Stimulated activated CD4-positive, alpha-beta T cell treated with anti-CD3 and anti-CD28 coated beads, TNF-alpha, amount 100 ng/mL, for 24 hours (primary cell): ENCODE data around the gene FGFRL1.
"Not testable (repeated sequence)": the region's sequence is repeated elsewhere in the genome, so short reads cannot be mapped to it uniquely, and the experiment has no call there.

Experiments used
- DNase-seq, 3 experiments: peaks; one replicate each; pipeline ENCODE4 v3.0.0-alpha.2; 2020; ENCODE audit warnings: low read depth in 3 of 3

FGFRL1 gene

DNA sequence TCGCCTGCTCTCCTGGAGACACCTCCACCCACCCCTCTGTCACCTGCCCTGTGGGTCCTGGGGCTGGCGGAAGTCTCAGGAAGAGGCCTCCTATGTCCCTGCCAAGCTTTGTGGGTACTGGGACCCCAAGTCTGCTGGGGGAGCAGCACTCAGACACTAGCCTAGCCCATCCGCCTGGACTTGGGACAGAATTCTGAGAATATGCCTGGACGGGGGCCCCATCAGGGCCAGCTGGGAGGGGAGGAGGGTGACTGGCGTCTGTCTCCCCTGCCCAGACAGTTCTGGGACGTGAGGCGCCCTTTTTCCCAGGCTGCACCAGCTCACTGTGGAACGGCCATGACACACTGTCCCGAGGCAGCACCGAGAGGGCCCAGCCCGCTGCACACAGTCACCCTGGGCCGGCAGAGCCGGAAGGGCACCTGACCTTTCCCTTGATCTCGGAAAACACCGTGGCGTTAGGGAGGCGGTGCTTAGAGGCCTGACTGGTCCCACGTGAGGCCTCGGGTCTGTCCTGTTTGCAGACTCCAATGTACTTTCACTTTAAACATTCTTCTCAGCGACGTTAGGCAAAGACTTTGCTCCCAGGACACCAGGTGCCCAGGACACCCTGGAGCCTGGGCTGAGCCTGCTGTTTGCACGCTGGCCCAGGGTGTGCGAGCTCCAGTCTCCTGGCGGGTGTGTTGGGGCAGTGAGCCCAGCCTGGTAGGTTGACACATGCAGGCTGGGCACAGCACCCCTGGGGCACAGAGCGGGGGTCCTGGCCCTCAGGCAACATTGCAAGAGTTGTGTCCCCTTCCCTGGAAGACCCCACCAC is 18.9 kb upstream of the FGFRL1 start:
- no peak for DNase-seq

DNA sequence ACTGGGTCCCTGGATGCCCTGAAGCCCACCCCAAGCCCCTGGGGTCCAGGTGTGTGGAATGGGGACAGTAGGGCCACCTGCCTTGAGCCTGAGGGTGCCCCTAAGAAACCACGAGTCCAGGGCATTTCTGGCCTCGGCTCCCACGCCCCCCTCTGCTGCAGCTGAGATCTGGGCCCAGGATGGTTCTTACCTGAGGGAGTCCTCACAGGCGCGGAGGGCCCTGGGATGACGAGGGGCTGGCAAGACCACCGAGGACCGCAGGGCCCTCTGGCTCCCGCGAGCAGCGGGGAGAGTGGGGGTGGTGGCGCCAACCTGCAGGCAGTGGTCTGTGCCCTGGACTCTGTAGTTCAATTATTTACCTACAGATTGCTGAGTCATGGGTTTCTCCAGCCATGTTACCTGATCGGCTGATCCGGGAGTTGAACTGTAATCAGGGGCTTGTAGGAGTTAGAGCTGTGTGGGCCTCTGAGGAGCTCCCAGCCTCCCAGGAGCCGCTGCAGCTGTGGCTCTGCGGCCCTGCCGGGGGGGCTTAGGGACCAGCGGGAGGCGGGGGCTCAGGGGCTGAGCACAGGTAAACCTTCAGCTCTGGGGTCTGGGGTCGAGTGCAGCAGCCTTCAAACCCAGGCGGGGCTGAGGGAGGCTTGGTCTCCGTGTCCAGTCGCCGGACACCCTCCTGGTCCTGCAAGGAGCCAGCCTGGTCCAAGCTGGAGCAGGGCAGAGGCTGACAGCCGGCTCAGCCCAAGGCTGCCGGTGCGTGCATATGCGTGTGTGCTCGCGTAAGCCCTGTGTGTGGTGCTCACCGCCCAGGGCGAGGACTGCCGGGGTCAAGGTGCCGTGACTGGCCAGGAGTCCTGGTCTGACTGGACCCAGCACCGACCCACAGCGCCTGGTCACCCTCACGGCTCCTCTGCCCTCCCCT is 18.1 kb upstream of the FGFRL1 start, which contains the start of gene SLC26A1:
SLC26A1 (minus strand) TSS at position 294 of the 919 bp plus-strand sequence. CDS start 1,701 bp downstream, outside the sequence.
- DNase-seq = no peak

- no peak for DNase-seq
These were observed 16.0 kb upstream of the FGFRL1 start for GRCh38 chr4:995311-996026.

DNA sequence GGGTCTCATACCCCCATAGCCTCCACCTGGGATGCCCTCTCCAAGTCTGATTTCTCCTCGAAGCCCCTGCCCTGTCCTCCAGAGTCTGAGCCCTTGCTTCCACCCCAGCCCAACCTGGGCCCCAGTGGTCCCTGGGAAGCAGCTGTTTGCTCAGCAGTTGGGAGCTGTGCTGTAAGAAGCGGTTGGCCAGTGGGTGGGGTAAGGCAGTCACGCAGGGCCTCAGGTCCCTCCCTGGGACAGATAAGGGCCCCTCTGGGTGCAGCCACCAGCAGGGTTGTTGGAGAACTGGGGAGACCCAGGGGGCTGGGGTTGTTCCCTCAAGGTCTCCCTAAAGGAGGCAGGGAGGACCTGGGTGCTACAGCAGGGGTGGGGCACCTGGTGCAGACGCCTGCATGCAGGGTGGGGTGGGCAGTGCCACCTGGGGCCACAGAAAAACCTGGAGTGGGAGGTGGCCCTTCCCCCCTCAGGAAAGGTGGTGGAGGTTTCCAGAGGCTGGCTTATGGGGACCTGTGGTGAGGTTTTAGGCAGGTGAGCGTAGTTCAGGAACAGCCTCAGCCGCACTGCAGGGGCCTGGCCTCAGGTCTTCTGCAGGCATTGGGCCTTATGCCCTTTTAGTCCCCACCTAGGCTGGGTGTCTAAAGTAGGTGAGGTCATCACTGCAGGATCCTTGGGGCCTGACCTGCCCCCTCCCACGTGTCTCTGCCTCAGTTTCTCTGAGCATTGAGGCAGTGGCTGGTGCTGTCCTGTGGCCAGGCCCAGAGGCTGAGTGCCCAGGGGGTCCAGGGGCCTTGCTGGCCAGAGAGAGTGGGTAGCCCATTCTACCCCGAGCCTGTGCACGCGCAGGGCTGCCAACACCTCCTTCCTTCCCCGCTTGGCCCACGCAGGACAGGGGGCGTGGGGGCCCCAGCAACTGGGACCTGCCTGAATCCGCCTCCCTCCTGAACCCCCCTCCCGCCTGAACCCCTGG is 15.1 kb upstream of the FGFRL1 start:
- DNase-seq = no peak

DNA sequence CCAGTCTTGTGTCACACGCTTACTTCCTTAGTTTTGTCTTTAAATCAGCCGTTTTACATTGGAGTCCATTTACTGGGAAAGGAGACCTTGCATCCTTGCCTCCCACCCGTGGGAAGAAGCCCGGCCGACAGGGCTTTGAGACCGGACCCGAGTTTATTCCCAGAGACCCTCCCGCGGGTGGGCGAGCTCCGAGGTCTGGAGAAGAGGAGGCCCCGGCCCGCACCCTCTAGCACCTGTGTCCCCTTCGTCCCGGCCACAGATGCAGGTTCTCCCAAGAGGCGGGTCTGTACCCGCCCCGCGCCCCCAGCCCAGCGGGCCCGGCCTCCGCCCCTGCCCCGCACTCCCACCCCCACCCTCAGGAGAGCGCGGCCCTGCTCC is 14.4 kb upstream of the FGFRL1 start:
- no peak for DNase-seq

GRCh38 chr4:997375-998071 is 13.9 kb upstream of the FGFRL1 start:
- no peak for DNase-seq

DNA sequence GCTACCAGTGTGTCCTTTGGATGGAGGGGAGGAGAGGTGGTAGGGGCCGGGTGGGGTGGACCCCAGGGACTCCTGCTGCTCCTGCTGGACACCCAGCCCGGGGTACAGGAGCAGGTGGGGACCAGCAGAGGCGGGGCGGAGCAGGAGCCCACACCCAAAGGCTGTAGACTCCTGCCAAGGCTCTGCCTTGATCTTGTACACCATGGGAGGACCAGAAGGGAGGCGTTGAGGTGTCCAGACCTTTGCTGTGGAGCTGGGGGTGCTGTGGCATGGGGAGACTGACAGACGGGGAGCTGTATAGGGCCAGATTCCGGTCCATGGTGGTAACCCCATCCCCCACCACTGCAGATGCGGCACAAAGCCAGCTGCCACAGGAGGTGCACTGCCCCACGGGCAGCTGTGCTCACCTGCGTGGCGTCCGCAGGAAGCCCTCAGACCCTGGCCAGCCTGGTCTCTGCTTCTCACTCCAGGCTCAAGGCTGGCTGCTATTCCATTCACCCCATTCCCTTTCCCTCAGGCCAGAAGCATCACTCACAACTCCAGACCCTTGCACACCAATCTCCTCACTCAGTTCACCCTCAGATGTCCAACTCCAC is 13.2 kb upstream of the FGFRL1 start:
- DNase-seq = no peak

GRCh38 chr4:999240-999863 is 12.1 kb upstream of the FGFRL1 start:
- DNase-seq = not testable (repeated sequence)

- DNase-seq = no peak
These were observed 11.5 kb upstream of the FGFRL1 start for GRCh38 chr4:999882-1000425.

DNA sequence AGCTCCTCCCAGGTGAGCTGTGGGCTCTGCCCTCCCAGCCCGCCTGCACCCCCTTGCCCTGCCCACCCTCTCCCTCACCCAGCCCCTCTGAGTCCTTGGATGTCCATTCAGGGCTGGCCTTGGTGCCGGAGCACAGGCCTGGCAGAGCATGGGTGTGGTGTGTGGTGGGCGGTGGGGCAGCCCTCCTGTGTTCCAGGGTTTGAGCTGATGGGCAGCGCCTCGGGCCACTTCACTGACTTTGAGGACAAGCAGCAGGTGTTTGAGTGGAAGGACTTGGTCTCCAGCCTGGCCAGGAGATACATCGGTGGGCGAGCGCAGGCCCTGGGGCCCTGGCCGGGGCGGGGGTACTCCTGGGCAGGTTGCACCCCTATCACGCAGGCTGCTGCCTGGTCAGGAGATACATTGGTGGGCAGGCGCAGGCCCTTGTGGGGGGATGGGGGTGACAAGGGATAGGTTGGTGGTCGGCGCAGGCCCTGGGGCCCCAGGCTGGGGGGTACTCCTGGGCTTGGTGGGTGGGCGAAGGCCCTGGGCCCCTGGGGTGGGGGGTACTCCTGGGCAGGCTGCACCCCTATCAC is 10.7 kb upstream of the FGFRL1 start:
- no peak for DNase-seq

DNA sequence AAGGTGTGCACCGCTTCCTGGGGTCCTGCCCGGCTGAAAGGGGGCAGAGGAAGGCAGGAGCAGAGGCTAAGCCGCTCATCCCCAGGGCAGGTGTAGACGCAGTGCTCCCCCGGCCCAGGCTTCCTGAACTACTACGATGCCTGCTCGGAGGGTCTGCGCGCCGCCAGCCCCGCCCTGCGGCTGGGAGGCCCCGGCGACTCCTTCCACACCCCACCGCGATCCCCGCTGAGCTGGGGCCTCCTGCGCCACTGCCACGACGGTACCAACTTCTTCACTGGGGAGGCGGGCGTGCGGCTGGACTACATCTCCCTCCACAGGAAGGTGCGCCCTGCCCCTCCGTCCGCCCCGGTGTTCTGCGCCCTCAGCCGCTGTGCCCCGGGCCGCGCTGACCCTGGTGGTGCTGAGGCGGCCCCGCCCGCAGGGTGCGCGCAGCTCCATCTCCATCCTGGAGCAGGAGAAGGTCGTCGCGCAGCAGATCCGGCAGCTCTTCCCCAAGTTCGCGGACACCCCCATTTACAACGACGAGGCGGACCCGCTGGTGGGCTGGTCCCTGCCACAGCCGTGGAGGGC is 9.8 kb upstream of the FGFRL1 start:
- DNase-seq = no peak

DNA sequence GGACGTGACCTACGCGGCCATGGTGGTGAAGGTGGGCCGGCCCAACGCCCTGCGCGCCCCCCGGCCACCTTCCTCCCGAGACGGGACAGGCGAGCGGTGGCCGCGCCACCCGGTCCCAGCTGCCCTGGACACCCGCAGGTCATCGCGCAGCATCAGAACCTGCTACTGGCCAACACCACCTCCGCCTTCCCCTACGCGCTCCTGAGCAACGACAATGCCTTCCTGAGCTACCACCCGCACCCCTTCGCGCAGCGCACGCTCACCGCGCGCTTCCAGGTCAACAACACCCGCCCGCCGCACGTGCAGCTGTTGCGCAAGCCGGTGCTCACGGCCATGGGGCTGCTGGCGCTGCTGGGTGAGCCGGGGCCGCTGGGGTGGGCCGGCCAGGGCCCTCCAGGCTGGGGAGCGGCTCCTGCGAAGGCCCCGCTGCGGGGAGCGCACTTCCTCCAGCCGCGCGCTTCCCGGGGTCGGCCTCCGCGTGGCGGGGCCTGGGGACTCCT is 9.2 kb upstream of the FGFRL1 start:
- DNase-seq = no peak

GRCh38 chr4:1002631-1003251 is 8.7 kb upstream of the FGFRL1 start:
- DNase-seq = no peak

DNA sequence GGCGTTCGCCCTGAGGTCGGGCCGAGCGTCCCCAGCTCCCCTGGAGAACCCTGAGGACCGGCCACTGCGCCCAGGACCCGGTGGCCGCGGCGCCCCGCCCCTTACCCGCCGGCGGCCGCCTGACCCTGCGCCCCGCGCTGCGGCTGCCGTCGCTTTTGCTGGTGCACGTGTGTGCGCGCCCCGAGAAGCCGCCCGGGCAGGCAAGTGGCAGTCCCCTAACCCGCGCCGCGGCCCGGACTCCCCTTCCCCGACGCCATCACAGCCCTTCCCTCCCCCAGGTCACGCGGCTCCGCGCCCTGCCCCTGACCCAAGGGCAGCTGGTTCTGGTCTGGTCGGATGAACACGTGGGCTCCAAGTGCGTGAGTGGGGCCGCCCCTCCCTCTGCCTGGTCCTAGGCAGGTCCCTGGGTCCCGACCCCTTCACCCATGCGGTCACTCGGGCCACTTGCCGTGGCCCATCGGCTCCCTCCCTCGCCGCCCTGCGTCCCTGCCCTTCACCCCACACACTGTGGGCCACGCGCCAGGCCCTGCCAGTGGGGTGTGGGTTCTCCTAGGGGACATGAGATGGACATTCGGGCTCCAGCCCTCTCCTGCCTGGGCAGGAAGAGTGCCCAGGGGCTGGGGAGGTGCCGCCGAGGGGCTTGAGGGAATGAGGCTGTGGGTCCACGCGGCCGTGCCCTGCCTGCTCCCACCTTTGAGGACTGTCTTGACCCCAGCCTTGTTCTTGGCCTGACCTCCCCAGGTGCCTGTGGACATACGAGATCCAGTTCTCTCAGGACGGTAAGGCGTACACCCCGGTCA is 8.0 kb upstream of the FGFRL1 start:
- no peak for DNase-seq

DNA sequence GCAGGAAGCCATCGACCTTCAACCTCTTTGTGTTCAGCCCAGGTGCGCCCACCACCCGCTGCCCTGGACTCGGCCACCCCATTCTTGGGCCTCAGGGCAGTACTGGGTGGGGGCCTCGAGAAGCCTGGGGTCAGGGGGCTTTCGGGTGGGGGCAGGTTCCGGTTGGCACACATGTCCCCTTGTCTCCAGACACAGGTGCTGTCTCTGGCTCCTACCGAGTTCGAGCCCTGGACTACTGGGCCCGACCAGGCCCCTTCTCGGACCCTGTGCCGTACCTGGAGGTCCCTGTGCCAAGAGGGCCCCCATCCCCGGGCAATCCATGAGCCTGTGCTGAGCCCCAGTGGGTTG is 7.4 kb upstream of the FGFRL1 start:
- DNase-seq = no peak

GRCh38 chr4:1004557-1005485 is 6.6 kb upstream of the FGFRL1 start:
- no peak for DNase-seq
